Measurements from ENCODE around the gene PTPRR. TPM values are rescaled to one million over a fixed set of nuclear protein-coding genes. Genes with fewer than 3 reads are reported as not detected.
"Not testable (repeated sequence)": the region's sequence is repeated elsewhere in the genome, so short reads cannot be mapped to it uniquely, and the experiment has no call there.

Gene PTPRR
- total RNA-seq, 1 donor from 2014 or later: 15.5 TPM

GRCh38 chr12:70752327-70752726 lies 168.2 kb downstream of the PTPRR start:
- no peak for DNase-seq (ENCODE audit: low read depth)

- no peak for DNase-seq (ENCODE audit: low read depth)
Measured at GRCh38 chr12:70749931-70750330, 170.6 kb downstream of the PTPRR start.

GRCh38 chr12:70748809-70749208 lies 171.7 kb downstream of the PTPRR start:
- DNase-seq (ENCODE audit: low read depth): no peak

- DNase-seq (ENCODE audit: low read depth): no peak
Measured at GRCh38 chr12:70747445-70748260, 172.9 kb downstream of the PTPRR start.

- DNase-seq (ENCODE audit: low read depth): no peak
Measured at GRCh38 chr12:70745048-70745447, 175.5 kb downstream of the PTPRR start.

GRCh38 chr12:70744178-70744577 lies 176.4 kb downstream of the PTPRR start:
- DNase-seq (ENCODE audit: low read depth): no peak

- DNase-seq (ENCODE audit: low read depth): no peak
Measured at GRCh38 chr12:70741256-70741655, 179.3 kb downstream of the PTPRR start.

GRCh38 chr12:70739756-70740155 lies 180.8 kb downstream of the PTPRR start:
- DNase-seq (ENCODE audit: low read depth): no peak

GRCh38 chr12:70736351-70737133 lies 184.0 kb downstream of the PTPRR start:
- no peak for DNase-seq (ENCODE audit: low read depth)

- not testable (repeated sequence) for DNase-seq (ENCODE audit: low read depth)
Measured at GRCh38 chr12:70735197-70735596, 185.3 kb downstream of the PTPRR start.

GRCh38 chr12:70733385-70733784 lies 187.2 kb downstream of the PTPRR start:
- DNase-seq (ENCODE audit: low read depth): peak; percentile 81

GRCh38 chr12:70732287-70732686 lies 188.3 kb downstream of the PTPRR start:
- DNase-seq (ENCODE audit: low read depth): no peak

- no peak for DNase-seq (ENCODE audit: low read depth)
Measured at GRCh38 chr12:70730675-70731180, 189.8 kb downstream of the PTPRR start.

GRCh38 chr12:70724444-70724843 lies 196.1 kb downstream of the PTPRR start:
- DNase-seq (ENCODE audit: low read depth): peak; percentile 4

- peak; percentile 19 for DNase-seq (ENCODE audit: low read depth)
Measured at GRCh38 chr12:70722584-70723343, 197.8 kb downstream of the PTPRR start.

- DNase-seq (ENCODE audit: low read depth): no peak
Measured at GRCh38 chr12:70721656-70722357, 198.7 kb downstream of the PTPRR start.

GRCh38 chr12:70721216-70721615 lies 199.3 kb downstream of the PTPRR start:
- DNase-seq (ENCODE audit: low read depth): no peak

GRCh38 chr12:70719672-70720420 lies 200.7 kb downstream of the PTPRR start:
- DNase-seq (ENCODE audit: low read depth): peak; percentile 55

- no peak for DNase-seq (ENCODE audit: low read depth)
Measured at GRCh38 chr12:70719071-70719470, 201.5 kb downstream of the PTPRR start.

- DNase-seq (ENCODE audit: low read depth): no peak
Measured at GRCh38 chr12:70711831-70712230, 208.7 kb downstream of the PTPRR start.
